Mesendoderm (in vitro differentiated cells): Measurements from ENCODE around the gene ATP8A2.

Source experiments
- DNase-seq: peaks from one replicate; pipeline ENCODE4 v3.0.0; 2013
- H2AK5ac ChIP-seq: 2 replicates; pipeline ENCODE4 v1.6.1; 2013; ENCODE audit warnings: low read length, inconsistent platforms
- H2BK120ac ChIP-seq: 2 replicates; pipeline ENCODE4 v1.6.1; 2013; ENCODE audit warnings: low read depth, mild to moderate bottlenecking, low read length, moderate library complexity, mixed read lengths
- H2BK15ac ChIP-seq: replicated peaks from 2 replicates; pipeline ENCODE4 v1.6.1; 2013; ENCODE audit warnings: low read depth, mild to moderate bottlenecking, moderate library complexity
- H2BK5ac ChIP-seq: 2 replicates; pipeline ENCODE4 v1.6.1; 2013; ENCODE audit warnings: low read length, inconsistent platforms
- H3K18ac ChIP-seq: 2 replicates; pipeline ENCODE4 v1.6.1; 2013; ENCODE audit warnings: mild to moderate bottlenecking, low read length, mixed read lengths
- H3K23ac ChIP-seq: one replicate; pipeline ENCODE4 v1.6.1; 2013; ENCODE audit warnings: low read length
- H3K27ac ChIP-seq: 2 replicates; pipeline ENCODE4 v1.5.1; 2013; ENCODE audit warnings: low read depth, mild to moderate bottlenecking, inconsistent platforms, low read length, moderate library complexity
- H3K27me3 ChIP-seq: 2 replicates; pipeline ENCODE4 v1.6.1; 2013; ENCODE audit warnings: low read length, control low read depth, mild to moderate bottlenecking, inconsistent platforms; ENCODE audit not compliant: insufficient read depth, poor library complexity
- H3K36me3 ChIP-seq: 2 replicates; pipeline ENCODE4 v1.6.1; 2013; ENCODE audit warnings: low read length, inconsistent platforms; ENCODE audit not compliant: control insufficient read depth, insufficient read depth
- H3K4ac ChIP-seq: one replicate; pipeline ENCODE4 v1.6.1; 2013; ENCODE audit warnings: low read depth, mild to moderate bottlenecking, low read length, moderate library complexity
- H3K4me1 ChIP-seq: 2 replicates; pipeline ENCODE4 v1.6.1; 2013; ENCODE audit warnings: low read depth, low read length, inconsistent platforms; ENCODE audit not compliant: control insufficient read depth
- H3K4me2 ChIP-seq: 2 replicates; pipeline ENCODE4 v1.6.1; 2013; ENCODE audit warnings: low read length
- H3K4me3 ChIP-seq: 2 replicates; pipeline ENCODE4 v1.5.1; 2013; ENCODE audit warnings: mild to moderate bottlenecking, low read length
- H3K56ac ChIP-seq: one replicate; pipeline ENCODE4 v1.6.1; 2013; ENCODE audit warnings: low read length
- H3K79me1 ChIP-seq: 2 replicates; pipeline ENCODE4 v1.6.1; 2013; ENCODE audit warnings: low read length, inconsistent platforms
- H3K79me2 ChIP-seq: 2 replicates; pipeline ENCODE4 v1.6.1; 2013; ENCODE audit warnings: mild to moderate bottlenecking, low read length; ENCODE audit not compliant: control insufficient read depth, insufficient read depth
- H3K9ac ChIP-seq: 2 replicates; pipeline ENCODE4 v1.6.1; 2013; ENCODE audit warnings: low read length, inconsistent platforms
- H4K5ac ChIP-seq: one replicate; pipeline ENCODE4 v1.6.1; 2013; ENCODE audit warnings: low read length
- H4K8ac ChIP-seq: one replicate; pipeline ENCODE4 v1.6.1; 2013; ENCODE audit warnings: low read depth, mild to moderate bottlenecking, control low read depth, low read length, moderate library complexity
- WGBS: extraction: QIAGEN DNeasy Blood & Tissue Kit; methylation state at CpG from one replicate; pipeline ENCODE4 v1.1.7; 2013; ENCODE audit warnings: low lambda C conversion rate, missing lambda C conversion rate; ENCODE audit not compliant: insufficient coverage; ENCODE audit errors: extremely low coverage; 5-methylcytosine and 5-hydroxymethylcytosine counted together

ATP8A2 gene

DNA sequence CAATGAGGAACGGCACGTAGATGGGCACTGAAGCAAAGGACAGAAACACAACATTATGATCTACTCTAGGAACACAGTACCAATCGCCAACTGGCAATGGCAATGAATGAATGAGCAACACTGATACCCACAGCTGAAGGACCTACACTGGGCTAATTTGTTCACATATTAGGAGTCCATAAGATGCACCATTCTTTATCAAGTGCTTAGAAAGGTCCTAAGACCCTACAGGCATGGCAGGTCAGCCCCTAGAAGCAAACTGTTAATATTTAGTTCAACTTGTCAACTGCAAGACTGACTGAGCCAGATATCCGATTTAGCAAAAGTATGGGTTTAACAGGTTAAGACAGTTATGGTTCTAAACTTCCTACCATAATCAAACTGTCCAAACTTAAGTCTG is 675.3 kb downstream of the ATP8A2 start:
- Histone ChIP-seq H3K79me1 (no peaks in the 10 kb centered on the region), H3K56ac (no peak overlapping the region), H3K79me2 (no peaks in the 10 kb centered on the region), H3K4me3 (no peak overlapping the region), H2AK5ac (no peak overlapping the region), H3K23ac (no peak overlapping the region), H3K36me3 (no peaks in the 10 kb centered on the region), H4K5ac (no peak overlapping the region), H3K9ac (no peak overlapping the region), H2BK5ac (no peak overlapping the region), H3K4me2 (no peak overlapping the region), H3K18ac (no peak overlapping the region), H3K27ac (no peak overlapping the region), H4K8ac (no peak overlapping the region), H2BK120ac (no peak overlapping the region), H2BK15ac (no peak overlapping the region), H3K4me1 (no peaks in the 10 kb centered on the region), H3K27me3 (peaks cover 14% of the 10 kb centered on the region), H3K4ac (no peak overlapping the region)
- no CpG with 5 or more reads among the region's 4 CpGs for WGBS
- no peak for DNase-seq

DNA sequence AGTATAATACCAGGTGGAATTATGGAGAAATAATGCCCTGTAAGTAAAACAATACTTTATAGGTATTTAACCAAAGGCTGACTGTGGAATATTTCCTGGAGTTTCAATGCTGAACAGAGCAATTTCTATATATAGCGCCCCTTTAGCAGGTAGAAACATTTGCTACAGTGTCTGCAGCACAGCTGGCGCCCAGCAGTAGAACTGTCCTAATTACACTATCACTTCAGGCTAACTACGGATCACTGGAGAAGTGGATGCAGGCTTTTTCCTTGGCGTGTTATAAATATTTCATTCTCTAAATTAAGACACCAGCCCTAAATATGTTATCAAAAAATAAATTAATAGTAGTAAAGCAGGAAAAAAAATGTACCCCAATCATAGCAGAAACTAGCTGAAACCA is 677.0 kb downstream of the ATP8A2 start:
- H2BK15ac ChIP-seq, result no peak overlapping the region
- no peak overlapping the region for H3K4me3 ChIP-seq
- H3K4me2 ChIP-seq, result no peak overlapping the region
- H2BK120ac ChIP-seq, result no peak overlapping the region
- no peak overlapping the region for H3K9ac ChIP-seq
- DNase-seq, result no peak
- no peak overlapping the region for H3K27ac ChIP-seq
- H3K79me2 ChIP-seq, result no peaks in the 10 kb centered on the region
- H2BK5ac ChIP-seq, result no peak overlapping the region
- H2AK5ac ChIP-seq, result no peak overlapping the region
- no peak overlapping the region for H3K4ac ChIP-seq
- H3K79me1 ChIP-seq, result no peaks in the 10 kb centered on the region
- no CpG with 5 or more reads among the region's 4 CpGs for WGBS
- H3K56ac ChIP-seq, result no peak overlapping the region
- H3K23ac ChIP-seq, result no peak overlapping the region
- H3K27me3 ChIP-seq, result peaks cover 14% of the 10 kb centered on the region
- no peak overlapping the region for H3K18ac ChIP-seq
- no peak overlapping the region for H4K5ac ChIP-seq
- peaks cover 2% of the 10 kb centered on the region for H3K4me1 ChIP-seq
- H4K8ac ChIP-seq, result no peak overlapping the region
- no peaks in the 10 kb centered on the region for H3K36me3 ChIP-seq

DNA sequence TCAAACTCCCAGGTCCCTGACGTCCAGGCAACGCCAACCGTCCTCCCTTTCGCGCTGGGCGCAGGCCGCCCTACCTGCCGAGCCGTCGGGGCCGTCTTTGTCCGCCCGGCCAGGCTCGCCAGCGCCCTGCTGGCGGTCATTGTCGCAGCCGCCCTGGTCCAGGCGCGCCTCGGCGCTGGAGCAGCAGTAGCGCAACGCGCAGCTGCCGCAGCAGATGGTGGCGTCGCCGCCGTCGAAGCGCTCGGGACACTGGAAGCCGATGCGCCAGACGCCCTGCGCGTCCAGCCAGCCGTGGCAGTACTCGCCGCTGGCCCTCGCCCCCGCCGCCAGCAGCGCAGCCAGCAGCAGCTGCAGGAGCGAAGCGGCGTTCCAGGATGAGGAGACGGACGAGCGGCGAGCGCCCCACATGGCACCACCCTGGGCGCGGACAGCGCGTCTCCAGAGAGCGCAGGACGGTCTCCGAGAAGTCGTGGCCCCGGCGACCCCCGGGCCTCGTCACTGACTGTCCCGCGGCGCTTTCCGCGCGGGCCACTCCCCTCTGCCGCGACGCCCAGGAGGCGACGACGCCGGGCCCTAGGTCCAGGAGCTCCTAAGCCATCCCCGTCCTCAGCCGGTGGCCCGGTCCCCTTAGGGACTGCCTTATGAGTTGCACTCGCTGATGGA is 678.9 kb downstream of the ATP8A2 start:
- WGBS, result no CpG with 5 or more reads among the region's 82 CpGs

DNA sequence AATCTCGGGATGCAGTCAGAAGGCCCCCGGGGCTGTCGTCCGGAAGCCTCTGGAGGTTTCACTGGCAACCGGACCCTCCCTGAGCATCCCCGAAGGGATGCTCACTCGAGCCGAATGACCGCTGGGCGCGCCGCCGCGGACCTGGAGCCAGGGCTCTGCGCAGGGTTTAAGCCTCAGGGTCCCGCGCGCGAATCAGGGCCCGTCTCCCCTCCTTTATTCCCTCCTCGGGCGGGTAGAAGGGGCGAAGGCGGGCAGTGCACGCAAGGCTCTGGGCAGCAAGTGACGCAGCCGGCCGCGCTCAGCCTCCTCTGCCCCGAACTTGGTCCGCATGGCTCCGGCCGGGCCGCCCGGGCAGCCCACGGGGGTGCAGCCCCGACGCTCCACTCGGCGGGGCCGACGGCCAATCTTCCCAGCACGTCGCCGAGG is 679.5 kb downstream of the ATP8A2 start:
- peaks cover 14% of the 10 kb centered on the region for H3K27me3 ChIP-seq
- no CpG with 5 or more reads among the region's 45 CpGs for WGBS
- peak overlapping the region; percentile 71 for H3K18ac ChIP-seq
- H3K4me3 ChIP-seq, result peak overlapping the region; percentile 40
- no peak overlapping the region for H3K27ac ChIP-seq
- no peak overlapping the region for H3K4ac ChIP-seq
- H4K5ac ChIP-seq, result no peak overlapping the region
- H2BK15ac ChIP-seq, result no peak overlapping the region
- peak overlapping the region; percentile 89 for H3K56ac ChIP-seq
- no peak overlapping the region for H2BK5ac ChIP-seq
- H2AK5ac ChIP-seq, result no peak overlapping the region
- DNase-seq, result peak; percentile 49
- peak overlapping the region; percentile 69 for H3K9ac ChIP-seq
- H3K4me2 ChIP-seq, result peak overlapping the region; percentile 64
- no peak overlapping the region for H2BK120ac ChIP-seq
- H3K23ac ChIP-seq, result no peak overlapping the region
- no peak overlapping the region for H4K8ac ChIP-seq
- H3K79me1 ChIP-seq, result no peaks in the 10 kb centered on the region
- H3K79me2 ChIP-seq, result no peaks in the 10 kb centered on the region
- no peaks in the 10 kb centered on the region for H3K36me3 ChIP-seq
- H3K4me1 ChIP-seq, result peaks cover 2% of the 10 kb centered on the region

More for the DNA sequence above, 678.9 kb downstream of the ATP8A2 start:
- Histone ChIP-seq H3K27me3 (peaks cover 14% of the 10 kb centered on the region), H3K36me3 (no peaks in the 10 kb centered on the region), H3K9ac (peak overlapping the region; percentile 28), H3K27ac (no peak overlapping the region), H3K4me2 (peak overlapping the region; percentile 64), H3K79me1 (no peaks in the 10 kb centered on the region), H4K5ac (no peak overlapping the region), H3K23ac (no peak overlapping the region), H3K4me1 (peaks cover 2% of the 10 kb centered on the region), H2BK120ac (no peak overlapping the region), H3K4ac (no peak overlapping the region), H4K8ac (no peak overlapping the region), H3K4me3 (peak overlapping the region; percentile 43), H3K56ac (peak overlapping the region; percentile 73), H2AK5ac (no peak overlapping the region), H3K18ac (no peak overlapping the region), H2BK15ac (no peak overlapping the region), H2BK5ac (no peak overlapping the region), H3K79me2 (no peaks in the 10 kb centered on the region)
- peak; percentile 70 for DNase-seq

DNA sequence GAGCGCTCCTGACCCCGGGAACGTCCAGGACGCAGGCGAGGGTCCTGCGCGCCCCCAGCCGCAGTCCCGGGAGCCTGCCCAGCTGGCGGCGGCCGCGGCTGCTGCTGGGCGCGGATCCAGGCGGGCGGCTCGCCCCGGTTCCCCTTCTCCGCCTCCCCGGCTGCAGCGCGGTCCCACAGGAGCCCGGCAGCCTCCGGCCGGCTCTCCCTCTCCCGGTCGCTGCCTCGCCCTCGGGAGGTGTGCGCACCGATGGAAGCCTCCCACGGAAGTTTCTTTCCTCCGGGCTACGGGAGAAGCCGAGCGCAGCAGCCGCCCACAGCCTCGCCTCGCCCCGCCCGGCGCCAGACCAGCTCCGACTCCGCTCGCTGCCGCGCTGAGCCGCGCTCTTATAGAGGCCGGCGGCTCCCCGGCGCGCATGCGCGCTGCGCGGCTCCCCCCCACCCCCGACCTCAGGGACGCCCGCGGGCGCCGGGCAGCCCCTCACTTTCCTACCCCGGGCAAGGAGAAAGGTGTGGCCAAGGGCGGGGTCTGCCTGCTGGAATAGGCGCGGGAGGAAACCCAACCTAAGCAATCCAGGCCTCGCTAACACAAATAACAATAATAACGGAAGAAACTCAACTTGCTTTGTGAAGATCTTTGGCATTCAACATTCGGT is 680.0 kb downstream of the ATP8A2 start, which contains the start of gene SHISA2:
Gene SHISA2, minus strand, starts transcription at position 360 of the 655 bp plus-strand sequence. CDS start 1,041 bp downstream, outside the sequence.
- WGBS, result no CpG with 5 or more reads among the region's 72 CpGs

More for the DNA sequence above, 680.0 kb downstream of the ATP8A2 start, which contains the start of gene SHISA2:
- peak within 1 kb of the TSS; percentile 71 for H3K18ac ChIP-seq
- peak within 1 kb of the TSS; percentile 89 for H3K56ac ChIP-seq
- no peak within 1 kb of the TSS for H2BK120ac ChIP-seq
- no peak within 1 kb of the TSS for H3K4ac ChIP-seq
- H4K8ac ChIP-seq, result no peak within 1 kb of the TSS
- peak within 1 kb of the TSS; percentile 40 for H3K4me3 ChIP-seq
- peak; percentile 71 for DNase-seq
- no peaks in the 10 kb centered on the region for H3K36me3 ChIP-seq
- H4K5ac ChIP-seq, result no peak within 1 kb of the TSS
- H3K9ac ChIP-seq, result peak within 1 kb of the TSS; percentile 69
- H2AK5ac ChIP-seq, result no peak within 1 kb of the TSS
- no peak within 1 kb of the TSS for H3K23ac ChIP-seq
- peaks cover 14% of the 10 kb centered on the region for H3K27me3 ChIP-seq
- H3K79me1 ChIP-seq, result no peaks in the 10 kb centered on the region
- peaks cover 2% of the 10 kb centered on the region for H3K4me1 ChIP-seq
- no peak within 1 kb of the TSS for H2BK15ac ChIP-seq
- no peaks in the 10 kb centered on the region for H3K79me2 ChIP-seq
- H3K4me2 ChIP-seq, result peak within 1 kb of the TSS; percentile 66
- H2BK5ac ChIP-seq, result no peak within 1 kb of the TSS
- no peak within 1 kb of the TSS for H3K27ac ChIP-seq
